Tongue (tissue), 3 donors: ENCODE data around the gene DCTN1. TPM values are rescaled to one million over a fixed set of nuclear protein-coding genes. Genes with fewer than 3 reads are reported as not detected.

Experiments used
- DNase-seq: peaks from one replicate; pipeline ENCODE4 v3.0.0-alpha.2; 2015
- small RNA-seq: library from RNA; depleted of rRNA; stranded (forward); fragments of <200 nt; gene quantifications from one replicate; pipeline ENCODE3, GENCODE V24; 2014; ENCODE audit warnings: low replicate concordance
- total RNA-seq: library from RNA; depleted of rRNA; stranded (reverse); fragments of >200 nt; gene quantifications from one replicate; pipeline ENCODE4 v1.2.3, GENCODE V29; 2014

The DCTN1 gene
- total RNA-seq, 1 donor from 2014 or later = 103 TPM

DNA sequence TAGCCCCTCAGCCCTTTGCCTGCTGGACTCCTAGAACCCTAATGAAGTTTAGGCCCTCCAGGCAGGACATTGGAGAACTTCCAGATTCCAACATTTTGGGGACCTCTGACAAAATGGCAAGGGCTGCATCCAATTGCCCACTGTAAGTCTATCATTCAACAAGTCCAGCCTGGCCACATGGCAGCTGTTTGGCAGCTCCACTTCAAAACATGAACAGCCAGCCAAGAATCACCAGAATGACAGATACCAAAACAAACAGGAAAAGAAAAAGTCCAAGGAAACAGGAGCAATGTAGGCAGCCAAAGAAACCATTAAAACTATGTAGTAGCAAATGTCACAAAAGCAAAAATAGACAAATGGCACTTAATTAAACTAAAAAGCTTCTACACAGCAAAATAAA, 62.4 kb downstream of the DCTN1 start:
- no peak for DNase-seq

DNA sequence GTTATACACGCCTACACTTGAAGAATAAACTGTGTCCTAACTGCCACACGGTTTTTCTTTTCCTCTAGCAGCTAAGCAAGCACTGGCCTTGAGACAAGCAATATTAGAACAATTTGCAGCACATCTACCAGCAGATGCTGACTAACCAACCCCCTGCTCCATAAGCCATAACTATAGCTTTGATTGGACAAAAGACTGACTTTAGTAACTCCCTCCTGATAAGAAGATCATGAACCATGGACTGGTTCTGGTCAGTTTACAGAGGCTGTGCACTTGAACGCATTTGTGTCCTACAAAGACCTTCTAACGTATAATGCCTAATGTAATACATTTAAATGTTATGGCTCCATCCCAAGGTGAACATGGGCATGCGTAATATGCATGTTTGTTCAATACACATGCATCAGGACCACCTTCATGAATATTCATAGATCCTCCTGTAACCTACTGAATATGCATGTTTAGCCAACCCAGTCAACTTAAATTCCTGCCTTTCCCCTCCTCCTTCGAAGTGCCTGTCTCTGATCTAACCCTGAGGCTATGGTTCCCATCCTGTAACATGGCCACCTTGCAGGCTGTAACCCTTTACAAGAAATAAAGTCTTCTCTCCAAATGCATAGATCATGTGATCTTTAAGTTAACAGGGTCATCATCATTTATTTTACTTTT, 63.4 kb downstream of the DCTN1 start:
- no peak for DNase-seq

DNA sequence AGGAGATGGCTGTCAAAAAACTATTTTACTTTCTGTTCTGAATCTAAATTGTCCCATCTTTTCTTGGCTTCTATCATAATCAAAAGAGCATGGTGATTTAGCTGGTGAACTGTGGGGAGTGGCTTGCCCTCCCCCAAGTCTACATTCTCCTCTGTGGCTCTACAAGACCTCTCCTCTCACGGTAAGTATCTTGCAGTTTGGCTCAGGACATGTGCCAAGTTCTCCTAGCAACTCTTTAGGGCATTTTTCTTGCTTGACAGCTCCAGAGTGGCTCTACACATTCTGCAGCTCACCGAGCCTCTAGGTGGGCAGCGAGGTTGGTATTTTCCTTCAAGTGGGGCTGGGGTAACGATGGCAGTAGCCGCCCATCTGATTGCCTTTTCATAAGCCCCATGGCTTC, 66.0 kb downstream of the DCTN1 start:
- no peak for DNase-seq

DNA sequence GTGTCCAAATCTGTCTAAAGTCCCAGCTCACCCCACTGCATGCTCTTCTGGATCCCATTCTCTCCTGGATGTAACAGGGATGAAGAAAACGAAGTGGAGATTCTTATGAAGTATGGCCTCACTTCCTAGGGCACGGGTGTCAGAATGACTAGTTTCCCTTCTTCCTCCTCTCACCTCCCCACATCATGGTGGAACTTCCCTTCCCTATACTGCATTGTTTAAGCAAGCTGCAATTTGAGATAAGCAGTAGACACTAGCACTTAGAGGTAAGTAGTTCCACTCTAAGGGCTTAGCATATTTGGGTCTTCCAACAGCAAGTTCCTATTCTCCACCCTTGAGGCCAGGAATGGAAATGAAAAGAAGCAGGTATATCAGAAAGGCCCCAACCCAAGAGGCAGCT, 66.6 kb downstream of the DCTN1 start:
- no peak for DNase-seq

DNA sequence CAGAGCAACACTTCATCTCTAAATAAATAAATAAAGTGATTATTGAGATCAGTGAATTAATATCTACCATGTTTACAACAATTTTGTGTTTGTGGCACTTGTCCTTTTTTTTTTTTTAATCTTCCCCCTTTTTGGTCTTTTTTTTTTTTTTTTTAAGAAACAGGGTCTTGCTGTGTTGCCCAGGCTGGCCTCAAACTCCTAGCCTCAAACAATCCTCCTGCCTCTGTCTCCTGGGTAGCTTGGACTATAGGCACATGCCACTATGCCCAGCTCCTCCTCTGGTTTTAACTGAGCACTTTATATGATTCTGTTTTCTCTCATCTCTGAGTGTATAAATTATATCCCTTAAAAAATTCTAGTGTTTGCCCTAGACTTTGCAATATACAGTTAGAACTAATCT, 67.2 kb downstream of the DCTN1 start:
- DNase-seq = no peak

Small RNA genes within 50 kb of the gene (small RNA-seq; reads per million reads assigned to genes)
- gene RNU6-542P = not detected
- gene TAF13P2 = not detected

Other genes with a start within 250 kb of the DCTN1 start
- gene BOLA3, start 232.4 kb downstream of the DCTN1 start, total RNA-seq = 38.4 TPM
- 71.0 TPM for gene MOB1A, start 201.4 kb downstream of the DCTN1 start, total RNA-seq
- 43.8 TPM for gene MTHFD2, start 181.7 kb downstream of the DCTN1 start, total RNA-seq
- gene SLC4A5, start 36.9 kb downstream of the DCTN1 start, total RNA-seq = 2.6 TPM
- gene C2orf81, start 41.3 kb upstream of the DCTN1 start, total RNA-seq = 1.0 TPM
- 11.2 TPM for gene WDR54, start 41.4 kb upstream of the DCTN1 start, total RNA-seq
- gene RTKN, start 61.6 kb upstream of the DCTN1 start, total RNA-seq = 42.1 TPM
- 26.0 TPM for gene INO80B, start 74.8 kb upstream of the DCTN1 start, total RNA-seq
- 41.5 TPM for gene WBP1, start 78.1 kb upstream of the DCTN1 start, total RNA-seq
- gene MOGS, start 85.1 kb upstream of the DCTN1 start, total RNA-seq = 40.4 TPM
- gene MRPL53, start 92.4 kb upstream of the DCTN1 start, total RNA-seq = 19.9 TPM
- gene CCDC142, start 102.7 kb upstream of the DCTN1 start, total RNA-seq = 18.0 TPM
- gene TTC31, start 102.8 kb upstream of the DCTN1 start, total RNA-seq = 13.3 TPM
- not detected for gene LBX2, start 119.3 kb upstream of the DCTN1 start, total RNA-seq
- gene PCGF1, start 127.4 kb upstream of the DCTN1 start, total RNA-seq = 8.7 TPM
- gene TLX2, start 134.1 kb upstream of the DCTN1 start, total RNA-seq = not detected
- gene DQX1, start 145.9 kb upstream of the DCTN1 start, total RNA-seq = 2.5 TPM
- 60.9 TPM for gene AUP1, start 149.4 kb upstream of the DCTN1 start, total RNA-seq
- 30.2 TPM for gene HTRA2, start 149.6 kb upstream of the DCTN1 start, total RNA-seq
- gene LOXL3, start 173.6 kb upstream of the DCTN1 start, total RNA-seq = 11.2 TPM
- 8.4 TPM for gene DOK1, start 174.4 kb upstream of the DCTN1 start, total RNA-seq